Stimulated activated CD4-positive, alpha-beta T cell treated with anti-CD3 and anti-CD28 coated beads, Interleukin-4, amount 100 ng/mL, for 4 hours (primary cell): ENCODE measurements around the gene PBX2.
"Not testable (repeated sequence)": the region's sequence is repeated elsewhere in the genome, so short reads cannot be mapped to it uniquely, and the experiment has no call there.

Source experiments
- DNase-seq, 2 experiments: peaks; one replicate each; pipeline ENCODE4 v3.0.0-alpha.2; 2020

The PBX2 gene

GRCh38 chr6:32190054-32190851, at the start of gene PBX2:
TSS of gene PBX2 (minus strand) at chr6:32190202. CDS start at chr6:32189915, 287 bp downstream.
- DNase-seq, result peak; percentile 83 to 85

GRCh38 chr6:32239462-32239861, 49.5 kb upstream of the PBX2 start:
- no peak for DNase-seq

GRCh38 chr6:32234934-32235333, 44.9 kb upstream of the PBX2 start:
- DNase-seq, result no peak

- no peak for DNase-seq
These were observed 36.4 kb upstream of the PBX2 start for GRCh38 chr6:32226434-32226833.

- no peak for DNase-seq
These were observed 34.7 kb upstream of the PBX2 start for GRCh38 chr6:32224696-32225095.

- DNase-seq, result no peak
These were observed 33.5 kb upstream of the PBX2 start, which contains the start of gene NOTCH4 for GRCh38 chr6:32223258-32224235. TSS of gene NOTCH4 (minus strand) at chr6:32224067. CDS start at chr6:32223928, 139 bp downstream.

GRCh38 chr6:32222333-32223230, 32.6 kb upstream of the PBX2 start:
- no peak for DNase-seq

- DNase-seq, result no peak
These were observed 30.0 kb upstream of the PBX2 start for GRCh38 chr6:32220021-32220420.

GRCh38 chr6:32218167-32218566, 28.2 kb upstream of the PBX2 start:
- no peak for DNase-seq

GRCh38 chr6:32216998-32217397, 27.0 kb upstream of the PBX2 start:
- DNase-seq, result no peak

GRCh38 chr6:32216285-32216684, 26.3 kb upstream of the PBX2 start:
- no peak for DNase-seq

GRCh38 chr6:32215617-32216016, 25.6 kb upstream of the PBX2 start:
- no peak for DNase-seq

- no peak for DNase-seq
These were observed 24.1 kb upstream of the PBX2 start for GRCh38 chr6:32214126-32214525.

- DNase-seq, result no peak
These were observed 23.6 kb upstream of the PBX2 start for GRCh38 chr6:32213649-32214048.

- DNase-seq, result no peak
These were observed 22.2 kb upstream of the PBX2 start for GRCh38 chr6:32212076-32212760.

- not testable (repeated sequence) for DNase-seq
These were observed 21.4 kb upstream of the PBX2 start for GRCh38 chr6:32211432-32211831.

- DNase-seq, result no peak
These were observed 20.2 kb upstream of the PBX2 start for GRCh38 chr6:32210191-32210601.

- no peak for DNase-seq
These were observed 19.0 kb upstream of the PBX2 start for GRCh38 chr6:32208996-32209395.

GRCh38 chr6:32204268-32204715, 14.3 kb upstream of the PBX2 start:
- no peak for DNase-seq

GRCh38 chr6:32203426-32204267, 13.6 kb upstream of the PBX2 start:
- no peak for DNase-seq

- DNase-seq, result no peak
These were observed 12.2 kb upstream of the PBX2 start for GRCh38 chr6:32202186-32202585.
